ENCODE data around the gene CXCR5.

GRCh38 chr11:118921121-118921928 lies 37.6 kb downstream of the CXCR5 start:
- TF ChIP-seq SP1 (IDR thresholded peaks at IDR 0.05) (no peak), TARDBP (IDR thresholded peaks at IDR 0.05) (no peak), NFRKB (IDR thresholded peaks at IDR 0.05) (no peak), L3MBTL2 (conservative IDR thresholded peaks at IDR 0.05) (no peak; the same call in 1 of the 2 replicates)

Data from HEK293T (cell line).